HG02678 (cell line): ENCODE results near the gene PDIA5.
"Not testable (repeated sequence)": the region's sequence is repeated elsewhere in the genome, so short reads cannot be mapped to it uniquely, and the experiment has no call there.

Experiments used
- ATAC-seq: cut with Tn5 transposase; IDR thresholded peaks from one replicate; pipeline ENCODE4 v1.9.1; 2021; ENCODE audit warnings: mild to moderate bottlenecking, moderate library complexity; ENCODE audit not compliant: unreplicated experiment

PDIA5 gene

DNA sequence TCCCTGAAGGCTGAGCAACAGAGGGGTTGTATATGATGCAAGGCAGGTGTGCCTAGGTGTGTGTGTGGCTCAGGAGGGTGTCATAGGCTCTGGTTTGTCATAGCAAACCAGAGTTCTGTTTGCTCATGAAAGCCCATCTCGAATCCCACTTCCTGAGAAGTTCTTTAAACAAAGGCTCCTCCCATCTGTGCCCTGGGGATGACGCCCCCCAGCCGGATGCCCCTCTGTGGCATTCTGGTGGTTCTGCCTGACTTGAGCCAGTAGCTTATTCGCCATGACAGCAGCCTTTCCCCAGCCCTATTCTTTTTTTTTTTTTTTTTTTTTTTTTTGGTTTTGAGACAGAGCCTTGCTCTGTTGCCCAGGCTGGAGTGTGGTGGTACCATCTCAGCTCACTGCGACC, 45.4 kb downstream of the PDIA5 start:
- no peak for ATAC-seq

DNA sequence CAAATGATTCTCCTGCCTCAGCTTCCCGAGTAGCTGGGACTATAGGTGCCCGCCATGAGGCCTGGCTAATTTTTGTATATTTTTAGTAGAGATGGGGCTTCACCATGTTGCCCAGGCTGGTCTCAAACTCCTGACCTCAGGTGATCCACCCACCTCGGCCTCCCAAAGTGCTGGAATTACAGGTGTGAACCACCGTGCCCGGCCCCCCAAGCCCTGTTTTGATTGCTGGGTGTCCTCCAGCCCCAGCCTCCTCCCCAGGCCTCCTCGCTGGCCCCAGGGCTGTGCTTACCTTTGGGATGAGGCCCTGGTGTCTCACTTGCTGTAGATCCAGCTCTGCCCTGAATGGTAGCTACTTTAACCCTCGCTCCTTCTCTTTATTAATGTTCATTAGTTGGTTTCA, 45.8 kb downstream of the PDIA5 start:
- ATAC-seq = not testable (repeated sequence)

DNA sequence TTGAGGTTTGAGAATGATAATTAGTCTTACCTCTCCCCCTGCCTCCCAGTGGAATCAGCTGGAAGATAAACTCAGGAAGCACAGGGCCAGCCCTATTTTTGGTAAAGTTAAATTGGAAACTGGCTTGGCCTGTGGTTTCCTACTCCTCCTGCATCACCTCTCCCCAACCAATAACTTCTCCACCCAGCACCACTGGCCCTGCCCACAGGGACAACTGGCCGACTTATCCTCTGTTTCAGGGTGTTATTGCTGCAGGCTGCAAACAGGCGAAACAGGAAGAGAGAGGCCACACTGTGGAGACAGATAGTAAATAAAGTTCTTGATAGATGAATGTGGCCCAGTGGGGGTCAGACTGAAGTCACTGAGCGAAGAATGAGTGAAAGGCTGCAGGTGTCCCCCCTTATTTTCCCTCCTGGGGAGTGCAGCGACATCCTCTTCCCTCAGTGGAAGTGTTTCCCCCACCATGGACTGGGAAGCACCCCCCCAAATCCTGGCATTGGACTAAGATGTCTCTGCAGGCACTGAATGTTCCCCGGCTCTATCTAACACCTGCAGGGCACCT, 47.1 kb downstream of the PDIA5 start:
- ATAC-seq = no peak

- ATAC-seq = no peak
Measured at GRCh38 chr3:123116116-123116515, 49.3 kb downstream of the PDIA5 start.

- no peak for ATAC-seq
Measured at GRCh38 chr3:123119388-123119787, 52.6 kb downstream of the PDIA5 start.

GRCh38 chr3:123119802-123120201, 53.0 kb downstream of the PDIA5 start:
- no peak for ATAC-seq

- no peak for ATAC-seq
Measured at GRCh38 chr3:123120573-123120972, 53.7 kb downstream of the PDIA5 start.

DNA sequence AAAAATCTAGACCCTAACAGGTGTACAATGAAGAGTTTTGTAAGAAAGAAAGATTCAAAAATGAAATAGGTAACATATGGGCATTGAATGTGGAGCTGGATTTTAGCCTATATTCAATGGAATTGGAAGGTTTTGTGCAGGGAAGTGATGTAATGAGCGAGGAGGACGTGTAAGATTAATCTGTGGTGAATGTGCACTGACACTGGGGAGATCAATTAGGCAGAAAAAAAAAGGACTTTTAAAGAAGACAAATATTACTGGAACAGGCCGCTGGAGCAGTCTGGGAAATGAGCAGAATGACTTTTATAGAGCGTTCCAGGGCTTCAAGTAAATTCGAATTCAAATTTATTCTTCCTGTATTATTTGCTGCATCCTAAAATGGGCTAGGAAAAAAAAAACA, 55.2 kb downstream of the PDIA5 start:
- no peak for ATAC-seq

- ATAC-seq = no peak
Measured at GRCh38 chr3:123122525-123123315, 55.9 kb downstream of the PDIA5 start.

DNA sequence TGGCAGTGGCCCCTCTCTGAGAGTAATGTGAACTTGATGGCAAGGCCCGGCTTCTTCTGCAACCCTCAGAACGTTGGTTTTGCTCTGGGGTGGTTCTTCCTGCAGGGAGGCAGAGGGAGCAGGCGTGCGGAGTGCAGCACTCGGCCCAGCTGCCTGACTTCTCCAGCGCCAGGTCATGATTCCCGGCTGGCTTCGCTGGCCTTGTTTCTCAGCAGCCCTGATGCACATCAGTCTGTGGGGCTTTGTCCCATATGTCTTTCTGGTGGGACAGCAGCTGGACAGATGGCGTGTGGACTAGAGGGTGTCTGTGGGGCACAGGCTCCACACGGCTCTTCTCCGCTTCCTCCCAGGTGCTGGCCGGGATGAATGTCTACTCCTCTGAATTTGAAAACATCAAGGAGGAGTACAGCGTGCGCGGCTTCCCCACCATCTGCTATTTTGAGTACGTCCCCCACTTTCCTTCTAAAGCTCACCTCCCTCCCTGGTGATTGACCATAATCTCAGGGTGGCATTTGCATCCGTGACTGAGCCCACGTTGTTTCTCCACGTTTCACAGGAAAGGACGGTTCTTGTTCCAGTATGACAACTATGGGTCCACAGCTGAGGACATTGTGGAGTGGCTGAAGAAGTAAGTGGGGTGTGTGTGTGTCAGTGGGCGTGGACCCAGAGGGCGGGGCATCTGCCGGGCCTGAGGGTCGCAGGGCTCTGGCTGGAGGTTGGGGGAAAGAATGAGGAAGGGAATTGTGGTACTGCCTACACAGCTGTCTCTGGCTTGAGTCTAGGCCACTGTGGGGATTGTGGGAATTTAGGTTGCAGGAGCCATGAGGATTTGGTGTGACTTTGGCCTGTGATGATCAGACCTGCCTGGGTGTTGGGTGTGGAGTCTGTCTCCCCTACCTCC, 57.1 kb downstream of the PDIA5 start:
- no peak for ATAC-seq

DNA sequence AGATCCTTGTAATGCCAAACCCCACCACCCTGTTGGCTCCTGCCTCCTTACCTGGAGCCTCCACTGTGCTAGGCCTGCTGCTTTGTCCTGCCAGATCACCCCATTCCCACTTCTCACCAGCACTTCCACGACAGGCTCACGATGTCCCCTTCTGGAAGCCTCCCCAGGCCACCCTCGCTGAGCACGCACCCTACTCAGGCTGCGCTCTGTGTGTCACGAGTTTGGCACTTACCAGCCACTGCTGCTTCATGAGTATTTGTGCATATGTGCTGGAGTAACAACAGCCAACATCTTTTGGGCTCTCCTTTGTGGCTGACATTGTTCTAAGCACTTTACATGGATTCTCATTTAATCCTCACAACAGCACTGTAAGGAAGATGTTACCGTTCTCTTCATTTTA, 58.1 kb downstream of the PDIA5 start:
- no peak for ATAC-seq

GRCh38 chr3:123126031-123126430, 59.2 kb downstream of the PDIA5 start:
- ATAC-seq = no peak

DNA sequence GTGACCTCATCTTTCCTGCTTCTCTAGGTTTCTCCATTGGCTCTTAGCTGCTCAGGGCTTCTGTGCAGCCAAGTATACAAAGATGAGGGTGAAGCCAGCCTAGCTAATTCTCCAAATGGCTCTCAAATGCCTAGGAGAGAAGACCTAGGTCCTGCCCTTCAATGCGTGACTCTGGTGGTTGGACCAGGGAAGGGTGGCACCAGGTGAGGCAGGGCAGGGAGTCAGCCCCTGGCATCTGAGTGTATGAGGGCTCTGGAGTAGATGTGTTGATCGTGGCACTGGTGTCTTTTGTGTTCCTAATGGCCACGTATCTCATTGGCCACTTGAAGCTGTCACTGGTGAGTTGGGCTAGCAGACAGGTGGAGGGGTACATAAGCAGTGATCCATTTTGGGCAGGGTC, 59.8 kb downstream of the PDIA5 start:
- no peak for ATAC-seq

- no peak for ATAC-seq
Measured at GRCh38 chr3:123129092-123129491, 62.3 kb downstream of the PDIA5 start.

DNA sequence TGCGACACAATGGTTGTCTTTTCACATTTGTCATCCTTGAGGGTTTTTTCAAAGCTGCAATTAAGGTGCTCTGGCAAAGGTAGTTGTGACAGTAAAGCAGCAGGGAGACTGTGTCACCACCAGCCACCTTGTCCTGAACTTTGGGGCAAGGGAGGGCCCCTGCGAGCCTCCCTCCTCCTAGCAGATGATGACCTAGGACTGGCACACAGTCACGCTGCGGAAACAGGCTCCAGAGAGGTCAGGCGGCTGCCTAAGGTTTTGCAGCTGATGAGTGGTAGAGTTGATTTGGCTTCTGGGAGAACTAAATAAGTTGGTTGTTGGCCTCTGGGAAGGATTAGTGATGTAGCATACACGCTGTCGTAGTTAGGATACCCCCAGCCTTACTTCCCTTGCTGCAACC, 62.7 kb downstream of the PDIA5 start:
- ATAC-seq = no peak

DNA sequence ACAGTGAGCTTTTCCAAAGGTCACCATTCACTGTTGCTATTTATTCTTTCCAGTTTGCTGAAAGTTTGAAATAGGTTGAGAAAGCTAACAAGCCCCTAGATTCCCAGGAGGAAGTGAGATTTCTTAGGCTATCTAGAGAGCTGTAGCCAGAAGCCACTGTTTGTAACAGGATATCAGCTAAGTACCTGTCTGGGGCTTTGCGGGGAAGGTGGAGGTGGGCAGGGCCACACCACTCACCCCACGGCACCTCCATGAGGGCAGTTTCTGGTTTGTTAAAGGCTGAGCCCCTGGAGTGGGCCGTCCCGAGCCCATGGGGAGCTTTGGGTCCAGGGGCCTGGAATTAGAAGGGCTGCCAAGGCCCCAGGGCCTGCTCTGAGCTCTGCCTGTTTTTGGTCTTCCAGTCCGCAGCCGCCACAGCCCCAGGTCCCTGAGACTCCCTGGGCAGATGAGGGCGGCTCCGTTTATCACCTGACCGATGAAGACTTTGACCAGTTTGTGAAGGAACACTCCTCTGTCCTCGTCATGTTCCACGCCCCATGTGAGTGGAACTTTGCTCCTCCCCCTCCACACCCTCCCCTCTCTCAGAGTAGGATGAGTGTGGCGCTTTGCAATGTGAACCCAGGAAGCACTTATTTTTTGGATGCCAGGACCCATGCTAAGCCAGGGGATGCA, 63.4 kb downstream of the PDIA5 start:
- no peak for ATAC-seq

- ATAC-seq = no peak
Measured at GRCh38 chr3:123134671-123135070, 67.8 kb downstream of the PDIA5 start.

DNA sequence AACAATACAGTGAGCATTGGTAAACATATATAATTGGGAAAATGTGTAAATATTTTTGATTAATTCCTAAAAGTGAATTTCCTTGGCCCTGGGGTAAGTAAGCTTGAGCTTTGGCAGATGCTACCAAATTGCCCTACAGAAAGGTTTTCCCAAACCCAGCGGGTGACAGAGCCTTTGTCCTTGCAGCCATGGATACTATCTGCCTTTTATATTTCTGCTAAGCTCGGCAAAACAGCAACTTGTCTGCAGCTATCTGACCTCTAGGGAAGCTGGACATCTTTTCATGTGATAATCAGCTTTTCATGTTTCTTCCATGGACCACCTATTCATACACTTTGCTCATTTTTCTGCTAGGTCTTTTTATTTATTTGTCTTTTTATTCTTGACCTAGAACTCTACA, 70.2 kb downstream of the PDIA5 start:
- ATAC-seq = no peak

DNA sequence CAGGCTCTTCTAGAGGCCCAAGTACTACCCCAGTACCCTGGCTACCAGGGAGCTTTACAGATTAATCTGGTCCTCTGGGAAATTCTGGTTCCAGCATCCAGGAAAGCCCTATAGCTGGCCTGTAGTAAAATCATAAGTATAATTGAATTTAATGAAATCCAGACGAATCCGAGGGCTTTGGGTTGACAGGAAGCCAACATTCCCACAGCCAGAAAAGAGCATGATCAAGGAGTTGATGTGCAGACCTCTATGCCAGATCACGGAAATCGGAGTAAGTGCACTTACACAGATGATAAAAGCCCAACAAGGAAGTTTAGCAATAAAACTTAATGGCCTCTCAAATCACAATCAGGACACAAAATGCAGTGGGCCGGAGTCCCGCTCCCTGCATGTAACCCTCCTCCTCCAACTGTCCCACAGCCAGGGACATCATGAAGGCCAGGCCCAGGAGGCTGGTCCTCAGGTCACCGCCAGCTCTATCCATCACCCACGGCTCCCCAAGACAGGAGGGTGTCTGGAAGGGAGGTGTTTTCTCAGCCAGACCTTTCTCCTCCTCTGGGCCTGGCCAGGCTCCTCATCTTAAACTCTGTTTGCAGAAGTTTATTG, 72.1 kb downstream of the PDIA5 start:
- ATAC-seq = no peak

GRCh38 chr3:123139522-123139921, 72.7 kb downstream of the PDIA5 start:
- ATAC-seq = no peak

DNA sequence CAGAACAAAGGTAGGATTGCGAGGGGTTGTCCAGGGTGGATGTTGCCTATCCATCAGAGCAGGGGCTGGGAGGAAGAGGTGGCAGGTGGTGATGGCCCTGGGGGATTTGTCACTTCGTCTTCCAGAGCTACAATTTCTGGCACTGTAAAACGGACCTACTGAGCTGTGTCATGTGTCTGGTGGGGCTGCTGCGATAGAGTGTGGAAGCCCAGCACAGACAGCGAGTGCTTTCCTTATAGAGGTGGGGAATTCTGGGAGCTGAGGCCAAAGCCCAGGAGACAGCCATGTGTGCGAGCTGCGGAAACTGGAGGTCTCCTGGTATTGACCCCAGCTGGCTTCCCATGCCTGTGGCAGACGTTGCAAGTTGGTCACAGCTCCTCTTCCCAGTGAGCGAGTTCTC, 73.7 kb downstream of the PDIA5 start:
- ATAC-seq = no peak
